ENCODE results near the gene STX10. TPM values are rescaled to one million over a fixed set of nuclear protein-coding genes. Genes with fewer than 3 reads are reported as not detected.
"Not testable (repeated sequence)": the region's sequence is repeated elsewhere in the genome, so short reads cannot be mapped to it uniquely, and the experiment has no call there.

The STX10 gene
- 62.7 and 122 TPM in 2 replicates for total RNA-seq (ENCODE audit: low replicate concordance)

- TF ChIP-seq CTCF (IDR thresholded peaks at IDR 0.05; ENCODE audit: insufficient read depth, low read length) = peak; percentile 64
- DNase-seq (ENCODE audit: low read depth) = peak; percentile 94
- H3K4me3 ChIP-seq (ENCODE audit: low read depth, low read length) = peak within 1 kb of the TSS; percentile 98
Measured at GRCh38 chr19:13150187-13150930, at the start of gene STX10, which contains the start of gene IER2. Gene STX10 (minus strand): TSS chr19:13150375. CDS start chr19:13150173, 202 bp downstream. Gene IER2 (plus strand): TSS chr19:13150411. CDS start chr19:13153187, 2,776 bp downstream.

GRCh38 chr19:13198634-13199033 is 48.5 kb upstream of the STX10 start:
- no peak for TF ChIP-seq CTCF (IDR thresholded peaks at IDR 0.05; ENCODE audit: insufficient read depth, low read length)
- no peak overlapping the region for H3K4me3 ChIP-seq (ENCODE audit: low read depth, low read length)
- DNase-seq (ENCODE audit: low read depth) = no peak

- no peak for TF ChIP-seq CTCF (IDR thresholded peaks at IDR 0.05; ENCODE audit: insufficient read depth, low read length)
- DNase-seq (ENCODE audit: low read depth) = no peak
- no peak overlapping the region for H3K4me3 ChIP-seq (ENCODE audit: low read depth, low read length)
Measured at GRCh38 chr19:13195678-13196077, 45.5 kb upstream of the STX10 start.

- H3K4me3 ChIP-seq (ENCODE audit: low read depth, low read length) = no peak overlapping the region
- no peak for DNase-seq (ENCODE audit: low read depth)
- TF ChIP-seq CTCF (IDR thresholded peaks at IDR 0.05; ENCODE audit: insufficient read depth, low read length) = no peak
Measured at GRCh38 chr19:13190781-13191540, 40.8 kb upstream of the STX10 start.

GRCh38 chr19:13189600-13189999 is 39.4 kb upstream of the STX10 start:
- no peak overlapping the region for H3K4me3 ChIP-seq (ENCODE audit: low read depth, low read length)

GRCh38 chr19:13187419-13187818 is 37.2 kb upstream of the STX10 start:
- H3K4me3 ChIP-seq (ENCODE audit: low read depth, low read length) = no peak overlapping the region
- no peak for TF ChIP-seq CTCF (IDR thresholded peaks at IDR 0.05; ENCODE audit: insufficient read depth, low read length)
- DNase-seq (ENCODE audit: low read depth) = no peak

More at GRCh38 chr19:13189600-13189999, 39.4 kb upstream of the STX10 start:
- no peak for DNase-seq (ENCODE audit: low read depth)
- TF ChIP-seq CTCF (IDR thresholded peaks at IDR 0.05; ENCODE audit: insufficient read depth, low read length) = no peak

GRCh38 chr19:13186688-13187087 is 36.5 kb upstream of the STX10 start:
- DNase-seq (ENCODE audit: low read depth); H3K4me3 ChIP-seq (ENCODE audit: low read depth, low read length): not testable (repeated sequence)

- not testable (repeated sequence) for DNase-seq (ENCODE audit: low read depth); H3K4me3 ChIP-seq (ENCODE audit: low read depth, low read length)
Measured at GRCh38 chr19:13185763-13186657, 35.8 kb upstream of the STX10 start.

- not testable (repeated sequence) for DNase-seq (ENCODE audit: low read depth); H3K4me3 ChIP-seq (ENCODE audit: low read depth, low read length)
Measured at GRCh38 chr19:13184926-13185325, 34.8 kb upstream of the STX10 start.
